H9 (cell line): ENCODE results near the gene ZFTA. TPM values are rescaled to one million over a fixed set of nuclear protein-coding genes. Genes with fewer than 3 reads are reported as not detected.

Source experiments
- DNase-seq: peaks from one replicate; pipeline ENCODE4 v3.0.0-alpha.2; 2017
- H2AFZ ChIP-seq: one replicate; pipeline ENCODE4 v1.6.1; 2013; ENCODE audit warnings: mild to moderate bottlenecking, low read length, control low read depth, moderate library complexity
- H2AK5ac ChIP-seq: 2 replicates; pipeline ENCODE4 v1.6.1; 2013; ENCODE audit warnings: low read length, control low read depth, mixed read lengths; ENCODE audit not compliant: insufficient read length
- H2BK120ac ChIP-seq: one replicate; pipeline ENCODE4 v1.6.1; 2013; ENCODE audit warnings: low read depth, mild to moderate bottlenecking, low read length, control low read depth, inconsistent platforms; ENCODE audit not compliant: poor library complexity, severe bottlenecking
- H2BK12ac ChIP-seq: 2 replicates; pipeline ENCODE4 v1.6.1; 2013; ENCODE audit warnings: low read length, control low read depth, mixed read lengths, low read depth; ENCODE audit not compliant: insufficient read length
- H2BK15ac ChIP-seq: 2 replicates; pipeline ENCODE4 v1.6.1; 2013; ENCODE audit warnings: low read depth, low read length, control low read depth
- H2BK20ac ChIP-seq: one replicate; pipeline ENCODE4 v1.6.1; 2013; ENCODE audit warnings: low read depth, mild to moderate bottlenecking, low read length, control low read depth, inconsistent platforms; ENCODE audit not compliant: poor library complexity, severe bottlenecking
- H2BK5ac ChIP-seq: 2 replicates; pipeline ENCODE4 v1.6.1; 2013; ENCODE audit warnings: low read length, control low read depth, mixed read lengths; ENCODE audit not compliant: insufficient read length
- H3K14ac ChIP-seq: 2 replicates; pipeline ENCODE4 v1.6.1; 2013; ENCODE audit warnings: low read length, control low read depth; ENCODE audit not compliant: insufficient read depth
- H3K18ac ChIP-seq: 2 replicates; pipeline ENCODE4 v1.6.1; 2013; ENCODE audit warnings: low read depth, mild to moderate bottlenecking, mixed read lengths, low read length, control low read depth; ENCODE audit not compliant: insufficient read length
- H3K23ac ChIP-seq: 2 replicates; pipeline ENCODE4 v1.6.1; 2013; ENCODE audit warnings: low read length, control low read depth, mixed read lengths, low read depth; ENCODE audit not compliant: insufficient read length
- H3K23me2 ChIP-seq: 2 replicates; pipeline ENCODE4 v1.6.1; 2013; ENCODE audit warnings: low read depth, mild to moderate bottlenecking, mixed read lengths, low read length, control low read depth; ENCODE audit not compliant: insufficient read length, poor library complexity, severe bottlenecking
- H3K27ac ChIP-seq: 2 replicates; pipeline ENCODE4 v1.5.1; 2013; ENCODE audit warnings: low read length, control low read depth, mixed read lengths, low read depth; ENCODE audit not compliant: insufficient read length
- H3K27me3 ChIP-seq: 2 replicates; pipeline ENCODE4 v1.6.1; 2013; ENCODE audit warnings: low read length, control low read depth, inconsistent platforms; ENCODE audit not compliant: insufficient read depth
- H3K4ac ChIP-seq: 2 replicates; pipeline ENCODE4 v1.6.1; 2013; ENCODE audit warnings: low read depth, mild to moderate bottlenecking, control low read depth, inconsistent platforms, low read length, moderate library complexity
- H3K4me1 ChIP-seq: 2 replicates; pipeline ENCODE4 v1.6.1; 2013; ENCODE audit warnings: low read length, control low read depth, inconsistent platforms; ENCODE audit not compliant: insufficient read depth
- H3K4me2 ChIP-seq: 2 replicates; pipeline ENCODE4 v1.6.1; 2013; ENCODE audit warnings: low read length, control low read depth, mixed read lengths; ENCODE audit not compliant: insufficient read length, insufficient read depth
- H3K56ac ChIP-seq: 2 replicates; pipeline ENCODE4 v1.6.1; 2013; ENCODE audit warnings: low read depth, mild to moderate bottlenecking, mixed read lengths, low read length, control low read depth; ENCODE audit not compliant: insufficient read length
- H3K79me1 ChIP-seq: 2 replicates; pipeline ENCODE4 v1.6.1; 2013; ENCODE audit warnings: low read depth, mild to moderate bottlenecking, moderate library complexity, low read length, control low read depth, inconsistent platforms; ENCODE audit not compliant: insufficient read depth, poor library complexity, severe bottlenecking
- H3K79me2 ChIP-seq: 2 replicates; pipeline ENCODE4 v1.6.1; 2013; ENCODE audit warnings: low read length, control low read depth, inconsistent platforms; ENCODE audit not compliant: insufficient read depth
- H3K9ac ChIP-seq: 2 replicates; pipeline ENCODE4 v1.6.1; 2013; ENCODE audit warnings: low read length, control low read depth, mixed read lengths; ENCODE audit not compliant: insufficient read length; ENCODE audit errors: extremely low read depth
- H3K9me3 ChIP-seq: one replicate; pipeline ENCODE4 v1.6.1; 2013; ENCODE audit warnings: low read depth, low read length, inconsistent platforms; ENCODE audit not compliant: control insufficient read depth
- H3T11ph ChIP-seq: one replicate; pipeline ENCODE4 v1.6.1; 2013; ENCODE audit warnings: mild to moderate bottlenecking, low read length, control low read depth, inconsistent platforms
- H4K20me1 ChIP-seq: one replicate; pipeline ENCODE4 v1.6.1; 2013; ENCODE audit not compliant: control insufficient read depth, insufficient read length, insufficient read depth
- H4K5ac ChIP-seq: 2 replicates; pipeline ENCODE4 v1.6.1; 2013; ENCODE audit warnings: low read depth, mild to moderate bottlenecking, mixed read lengths, low read length, control low read depth; ENCODE audit not compliant: insufficient read length
- H4K8ac ChIP-seq: replicated peaks from 2 replicates; pipeline ENCODE4 v1.6.1; 2013; ENCODE audit warnings: low read length, control low read depth, mixed read lengths, low read depth; ENCODE audit not compliant: insufficient read length
- H4K91ac ChIP-seq: 2 replicates; pipeline ENCODE4 v1.6.1; 2013; ENCODE audit warnings: low read depth, mild to moderate bottlenecking, moderate library complexity, mixed read lengths, low read length, control low read depth; ENCODE audit not compliant: insufficient read length
- H3K27ac Mint-ChIP-seq, 3 experiments: 2 replicates in 2 of 3; 3 replicates in 1 of 3; pipeline ENCODE4 v1.8.0; 2020 to 2021; ENCODE audit warnings: mixed read lengths in 3 of 3, mild to moderate bottlenecking in 1 of 3, moderate library complexity in 1 of 3
- H3K27me3 Mint-ChIP-seq: 2 replicates; pipeline ENCODE4 v1.8.0; 2021; ENCODE audit warnings: low read depth, mild to moderate bottlenecking, moderate library complexity, mixed read lengths
- H3K36me3 Mint-ChIP-seq, 3 experiments: 2 replicates in 2 of 3; 3 replicates in 1 of 3; pipeline ENCODE4 v1.8.0; 2020 to 2021; ENCODE audit warnings: low read depth in 3 of 3, mixed read lengths in 3 of 3; ENCODE audit not compliant: insufficient read depth in 1 of 3
- H3K4me1 Mint-ChIP-seq, 2 experiments: 2 replicates each; pipeline ENCODE4 v1.8.0; 2020; ENCODE audit warnings: mixed read lengths in 2 of 2
- H3K4me3 Mint-ChIP-seq, 2 experiments: 2 replicates in 1 of 2; 3 replicates in 1 of 2; pipeline ENCODE4 v1.8.0; 2020 to 2021; ENCODE audit warnings: mild to moderate bottlenecking in 2 of 2, mixed read lengths in 2 of 2, moderate library complexity in 1 of 2
- H3K9me3 Mint-ChIP-seq, 2 experiments: 2 replicates in 1 of 2; 3 replicates in 1 of 2; pipeline ENCODE4 v1.8.0; 2020; ENCODE audit warnings: mild to moderate bottlenecking in 2 of 2, mixed read lengths in 2 of 2, moderate library complexity in 1 of 2
- WGBS: extraction: QIAGEN DNeasy Blood & Tissue Kit; methylation state at CpG from one replicate; pipeline ENCODE4 v1.1.7; 2013; ENCODE audit warnings: missing lambda C conversion rate, low lambda C conversion rate, mixed read lengths; ENCODE audit not compliant: insufficient read length; ENCODE audit errors: extremely low coverage; 5-methylcytosine and 5-hydroxymethylcytosine counted together
- total RNA-seq: library from RNA; stranded (reverse); gene quantifications from 2 replicates; pipeline ENCODE4 v1.2.1, GENCODE V29; 2021
- TF ChIP-seq, protein P1 (sequence below): fragments of 200-600 bp; sonication (generic); conservative IDR thresholded peaks from 3 replicates; pipeline ENCODE4 v1.8.0; 2021; ENCODE audit warnings: antibody characterized with exemption, mild to moderate bottlenecking

The ZFTA gene
- total RNA-seq, 1 experiment from 2014 or later: 48.2 TPM

DNA sequence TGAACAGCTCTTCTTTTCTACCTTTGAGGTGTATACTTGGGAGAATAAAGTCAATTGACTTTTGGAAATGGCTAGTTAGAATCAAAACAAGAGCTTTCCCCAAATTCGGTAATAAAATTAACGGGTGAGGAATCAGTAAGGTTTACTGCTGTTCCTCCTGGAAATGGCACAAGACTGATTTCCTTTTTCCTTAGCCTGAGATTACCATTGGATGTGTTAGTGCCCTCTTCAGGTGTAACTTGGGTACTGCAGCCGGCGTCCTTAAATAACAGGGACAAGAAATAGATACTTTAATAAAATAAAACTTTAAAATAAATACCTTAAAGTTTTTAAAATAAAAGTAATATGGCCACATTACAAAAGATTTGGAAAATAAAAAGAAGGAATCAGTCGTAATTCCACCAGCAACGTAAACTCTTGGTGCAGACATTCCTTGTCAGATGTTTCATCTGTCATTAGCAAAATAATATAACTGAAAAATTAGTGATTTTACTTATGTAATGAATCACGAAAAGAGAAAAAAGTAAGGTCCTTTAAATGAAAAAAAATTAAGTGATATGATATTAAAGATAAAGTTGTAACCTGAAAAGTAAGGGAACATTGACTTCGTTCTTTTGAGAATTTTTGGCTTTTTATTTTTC, 29.7 kb downstream of the ZFTA start:
- no peaks in the 10 kb centered on the region for H3K9me3 ChIP-seq
- H2AFZ ChIP-seq: no peak overlapping the region
- no peak overlapping the region for H4K5ac ChIP-seq
- H2BK20ac ChIP-seq: no peak overlapping the region
- H3K9ac ChIP-seq: no peak overlapping the region
- no peak overlapping the region for H3K4ac ChIP-seq
- H3K14ac ChIP-seq: no peak overlapping the region
- Mint-ChIP-seq H3K36me3 (no peaks in the 10 kb centered on the region), H3K4me3 (no peak overlapping the region), H3K27ac (peak overlapping the region in 1 of 3 experiments; percentile 77; a peak in 2 of 7 replicates), H3K27me3 (no peaks in the 10 kb centered on the region), H3K4me1 (peaks cover 2 to 4% of the 10 kb centered on the region in 2 experiments), H3K9me3 (no peaks in the 10 kb centered on the region)
- peaks cover 2% of the 10 kb centered on the region; the same call in 1 of the 2 replicates for H3K79me2 ChIP-seq
- no peak overlapping the region for H3T11ph ChIP-seq
- TF ChIP-seq, protein P1, sequence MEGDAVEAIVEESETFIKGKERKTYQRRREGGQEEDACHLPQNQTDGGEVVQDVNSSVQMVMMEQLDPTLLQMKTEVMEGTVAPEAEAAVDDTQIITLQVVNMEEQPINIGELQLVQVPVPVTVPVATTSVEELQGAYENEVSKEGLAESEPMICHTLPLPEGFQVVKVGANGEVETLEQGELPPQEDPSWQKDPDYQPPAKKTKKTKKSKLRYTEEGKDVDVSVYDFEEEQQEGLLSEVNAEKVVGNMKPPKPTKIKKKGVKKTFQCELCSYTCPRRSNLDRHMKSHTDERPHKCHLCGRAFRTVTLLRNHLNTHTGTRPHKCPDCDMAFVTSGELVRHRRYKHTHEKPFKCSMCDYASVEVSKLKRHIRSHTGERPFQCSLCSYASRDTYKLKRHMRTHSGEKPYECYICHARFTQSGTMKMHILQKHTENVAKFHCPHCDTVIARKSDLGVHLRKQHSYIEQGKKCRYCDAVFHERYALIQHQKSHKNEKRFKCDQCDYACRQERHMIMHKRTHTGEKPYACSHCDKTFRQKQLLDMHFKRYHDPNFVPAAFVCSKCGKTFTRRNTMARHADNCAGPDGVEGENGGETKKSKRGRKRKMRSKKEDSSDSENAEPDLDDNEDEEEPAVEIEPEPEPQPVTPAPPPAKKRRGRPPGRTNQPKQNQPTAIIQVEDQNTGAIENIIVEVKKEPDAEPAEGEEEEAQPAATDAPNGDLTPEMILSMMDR: peak; percentile 98; the same call in 2 of the 3 replicates
- H4K8ac ChIP-seq: no peak overlapping the region
- DNase-seq: peak; percentile 63
- H3K4me2 ChIP-seq: no peak overlapping the region
- H3K27me3 ChIP-seq: no peaks in the 10 kb centered on the region
- H2BK5ac ChIP-seq: no peak overlapping the region
- WGBS: 100% methylated on average over 2 of the region's 8 CpGs
- no peak overlapping the region for H2AK5ac ChIP-seq
- no peaks in the 10 kb centered on the region for H3K4me1 ChIP-seq
- no peak overlapping the region for H3K23ac ChIP-seq
- H2BK15ac ChIP-seq: no peak overlapping the region
- no peaks in the 10 kb centered on the region for H3K23me2 ChIP-seq
- no peak overlapping the region for H2BK120ac ChIP-seq
- H3K27ac ChIP-seq: no peak overlapping the region
- H2BK12ac ChIP-seq: no peak overlapping the region
- no peak overlapping the region for H3K18ac ChIP-seq
- no peak overlapping the region for H4K91ac ChIP-seq
- H3K56ac ChIP-seq: no peak overlapping the region
- no peaks in the 10 kb centered on the region for H3K79me1 ChIP-seq
- no peaks in the 10 kb centered on the region for H4K20me1 ChIP-seq
